KMS-11 (cell line): ENCODE measurements around the gene ACKR4.

Experiments used
- H2AFZ ChIP-seq: fragments of 200-600 bp; sonication (generic); 2 replicates; pipeline ENCODE4 v1.6.1; 2016; ENCODE audit warnings: antibody characterized with exemption, mixed run types, low read depth
- H3K27ac ChIP-seq: fragments of 200-600 bp; sonication (generic); 2 replicates; pipeline ENCODE4 v1.6.1; 2016; ENCODE audit warnings: mild to moderate bottlenecking, mixed run types
- H3K27me3 ChIP-seq: fragments of 200-600 bp; sonication (generic); 2 replicates; pipeline ENCODE4 v1.6.1; 2017; ENCODE audit warnings: mild to moderate bottlenecking, low read depth, mixed run types, moderate library complexity; ENCODE audit not compliant: insufficient read depth
- H3K36me3 ChIP-seq: fragments of 200-600 bp; sonication (generic); 2 replicates; pipeline ENCODE4 v1.6.1; 2017; ENCODE audit warnings: mild to moderate bottlenecking, mixed run types; ENCODE audit not compliant: insufficient read depth
- H3K4me1 ChIP-seq: fragments of 200-600 bp; sonication (generic); 2 replicates; pipeline ENCODE4 v1.6.1; 2016; ENCODE audit warnings: mild to moderate bottlenecking, low read depth, mixed run types; ENCODE audit not compliant: poor library complexity, severe bottlenecking
- H3K4me2 ChIP-seq: fragments of 200-600 bp; sonication (generic); 2 replicates; pipeline ENCODE4 v1.7.0; 2016; ENCODE audit warnings: mild to moderate bottlenecking, mixed run types
- H3K4me3 ChIP-seq: fragments of 200-600 bp; sonication (generic); IDR thresholded peaks from 2 replicates; pipeline ENCODE4 v1.6.1; 2017; ENCODE audit warnings: low read depth, low read length, mixed read lengths; ENCODE audit not compliant: insufficient read depth
- H3K79me2 ChIP-seq: fragments of 200-600 bp; sonication (generic); 2 replicates; pipeline ENCODE4 v1.6.1; 2016; ENCODE audit warnings: low read depth, mixed run types; ENCODE audit not compliant: insufficient read depth
- H3K9ac ChIP-seq: fragments of 200-600 bp; sonication (generic); 2 replicates; pipeline ENCODE4 v1.6.1; 2016; ENCODE audit warnings: mild to moderate bottlenecking, mixed run types
- H4K20me1 ChIP-seq: fragments of 200-600 bp; sonication (generic); 2 replicates; pipeline ENCODE4 v1.6.1; 2016; ENCODE audit warnings: mild to moderate bottlenecking, mixed run types; ENCODE audit not compliant: insufficient read depth
- TF ChIP-seq, protein P1 (sequence below): fragments of 200-600 bp; sonication (generic); conservative IDR thresholded peaks from 2 replicates; pipeline ENCODE4 v1.6.1; 2017; ENCODE audit warnings: low read depth, mild to moderate bottlenecking, antibody characterized with exemption, low read length, moderate library complexity, mixed read lengths

Gene ACKR4

DNA sequence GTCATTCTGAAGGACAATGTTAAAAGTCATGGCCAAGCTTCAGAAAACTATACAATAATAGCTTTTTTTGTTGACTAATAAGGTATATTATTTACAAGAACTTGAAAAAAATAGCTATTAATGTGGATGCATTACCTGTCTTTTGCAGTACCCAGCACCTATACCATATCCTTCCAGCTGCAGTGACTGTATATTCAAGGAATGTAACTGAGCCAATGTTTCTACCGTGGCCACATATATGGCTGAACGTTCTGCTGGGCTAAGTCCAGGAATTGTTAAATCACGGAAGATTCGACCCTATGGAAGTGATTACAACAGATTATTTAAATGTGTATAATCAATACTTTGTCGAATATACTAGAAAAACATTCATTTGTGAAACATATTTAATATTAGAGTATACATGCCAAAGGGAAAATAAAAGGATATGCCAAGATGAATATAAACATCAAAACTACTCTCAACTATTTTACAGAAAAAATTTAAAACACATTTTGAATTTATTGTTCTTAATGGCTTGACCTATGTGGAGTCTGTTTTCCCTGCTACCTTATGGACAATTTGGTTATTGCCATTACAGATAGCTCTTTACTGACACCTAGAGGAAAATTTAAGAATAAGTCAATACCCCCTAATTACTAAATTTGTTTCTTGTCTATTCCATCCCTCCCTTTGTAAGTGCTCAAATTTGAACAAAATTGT, 44.9 kb downstream of the ACKR4 start:
- TF ChIP-seq, protein P1, sequence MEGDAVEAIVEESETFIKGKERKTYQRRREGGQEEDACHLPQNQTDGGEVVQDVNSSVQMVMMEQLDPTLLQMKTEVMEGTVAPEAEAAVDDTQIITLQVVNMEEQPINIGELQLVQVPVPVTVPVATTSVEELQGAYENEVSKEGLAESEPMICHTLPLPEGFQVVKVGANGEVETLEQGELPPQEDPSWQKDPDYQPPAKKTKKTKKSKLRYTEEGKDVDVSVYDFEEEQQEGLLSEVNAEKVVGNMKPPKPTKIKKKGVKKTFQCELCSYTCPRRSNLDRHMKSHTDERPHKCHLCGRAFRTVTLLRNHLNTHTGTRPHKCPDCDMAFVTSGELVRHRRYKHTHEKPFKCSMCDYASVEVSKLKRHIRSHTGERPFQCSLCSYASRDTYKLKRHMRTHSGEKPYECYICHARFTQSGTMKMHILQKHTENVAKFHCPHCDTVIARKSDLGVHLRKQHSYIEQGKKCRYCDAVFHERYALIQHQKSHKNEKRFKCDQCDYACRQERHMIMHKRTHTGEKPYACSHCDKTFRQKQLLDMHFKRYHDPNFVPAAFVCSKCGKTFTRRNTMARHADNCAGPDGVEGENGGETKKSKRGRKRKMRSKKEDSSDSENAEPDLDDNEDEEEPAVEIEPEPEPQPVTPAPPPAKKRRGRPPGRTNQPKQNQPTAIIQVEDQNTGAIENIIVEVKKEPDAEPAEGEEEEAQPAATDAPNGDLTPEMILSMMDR = peak; percentile 83
- Histone ChIP-seq H3K79me2 (no peaks in the 10 kb centered on the region), H2AFZ (no peak overlapping the region), H3K4me1 (no peaks in the 10 kb centered on the region), H3K4me3 (no peak overlapping the region), H3K27me3 (no peaks in the 10 kb centered on the region), H4K20me1 (no peaks in the 10 kb centered on the region), H3K36me3 (no peaks in the 10 kb centered on the region), H3K9ac (no peak overlapping the region), H3K27ac (no peak overlapping the region), H3K4me2 (no peak overlapping the region)

DNA sequence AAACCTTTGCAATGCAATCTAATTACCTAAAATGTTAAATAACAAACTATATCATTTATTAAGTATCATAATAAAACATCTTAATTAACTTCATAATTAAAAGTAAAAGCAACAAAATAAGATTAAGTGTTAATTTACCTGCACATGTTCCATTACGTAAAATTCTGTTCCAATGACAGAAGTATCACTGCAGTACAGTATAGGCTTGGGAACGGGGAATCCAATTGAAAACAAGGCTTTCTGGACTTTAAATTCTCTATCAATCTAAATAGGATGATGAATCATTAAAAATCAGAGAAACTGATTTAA, 45.4 kb downstream of the ACKR4 start:
- Histone ChIP-seq H3K27ac (no peak overlapping the region), H3K36me3 (no peaks in the 10 kb centered on the region), H3K9ac (no peak overlapping the region), H3K27me3 (no peaks in the 10 kb centered on the region), H3K4me2 (no peak overlapping the region), H4K20me1 (no peaks in the 10 kb centered on the region), H3K4me3 (no peak overlapping the region), H3K4me1 (no peaks in the 10 kb centered on the region), H3K79me2 (no peaks in the 10 kb centered on the region), H2AFZ (no peak overlapping the region)
- TF ChIP-seq, protein P1 = peak; percentile 45; the same call in 1 of the 2 replicates

DNA sequence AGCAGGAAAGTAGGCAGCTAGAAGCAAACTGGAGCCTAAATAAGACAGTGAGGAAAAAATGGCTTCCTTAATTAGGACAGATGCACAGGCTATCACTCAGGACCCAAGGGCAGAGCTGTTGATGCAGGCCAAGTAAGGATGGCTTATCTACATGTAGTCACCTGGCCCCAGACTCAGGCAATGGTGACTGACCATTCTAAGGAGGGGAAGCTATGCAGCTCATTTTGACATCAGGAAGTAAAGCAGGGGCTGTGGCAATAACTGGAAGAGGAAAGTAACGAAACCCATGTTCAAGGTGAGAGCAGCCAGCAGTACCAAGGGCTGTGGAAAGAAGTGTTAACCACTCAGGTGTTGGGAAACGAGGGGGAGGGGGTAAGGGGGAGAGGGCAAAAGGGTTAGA, 46.3 kb downstream of the ACKR4 start:
- no peaks in the 10 kb centered on the region for H3K4me1 ChIP-seq
- H2AFZ ChIP-seq = no peak overlapping the region
- no peak overlapping the region for H3K4me3 ChIP-seq
- no peaks in the 10 kb centered on the region for H3K27me3 ChIP-seq
- H4K20me1 ChIP-seq = no peaks in the 10 kb centered on the region
- no peaks in the 10 kb centered on the region for H3K79me2 ChIP-seq
- no peak overlapping the region for H3K4me2 ChIP-seq
- TF ChIP-seq, protein P1 = no peak
- no peaks in the 10 kb centered on the region for H3K36me3 ChIP-seq
- H3K9ac ChIP-seq = no peak overlapping the region
- H3K27ac ChIP-seq = no peak overlapping the region

DNA sequence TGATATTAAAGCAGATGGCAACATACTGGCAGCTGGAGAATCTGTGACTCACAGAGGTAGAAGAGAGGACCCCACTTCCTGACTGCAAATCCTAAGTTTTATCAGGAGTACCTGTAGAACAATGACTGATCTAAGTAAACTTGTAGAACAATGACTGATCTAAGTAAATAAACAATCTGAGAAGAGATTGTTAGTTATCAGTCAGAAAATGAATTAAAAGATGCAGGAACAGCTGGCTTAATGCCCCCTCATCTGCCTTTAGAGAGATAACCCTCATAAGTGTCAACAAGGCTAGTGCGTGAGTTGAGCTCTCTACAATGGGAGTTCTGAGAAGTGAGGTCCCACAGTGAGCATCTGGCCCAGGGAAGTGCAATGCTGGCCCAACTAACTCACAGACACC, 48.0 kb downstream of the ACKR4 start:
- H3K79me2 ChIP-seq = no peaks in the 10 kb centered on the region
- no peak overlapping the region for H3K4me3 ChIP-seq
- no peak overlapping the region for H3K4me2 ChIP-seq
- H3K9ac ChIP-seq = no peak overlapping the region
- no peak overlapping the region for H2AFZ ChIP-seq
- no peak overlapping the region for H3K27ac ChIP-seq
- H4K20me1 ChIP-seq = no peaks in the 10 kb centered on the region
- H3K27me3 ChIP-seq = no peaks in the 10 kb centered on the region
- H3K4me1 ChIP-seq = no peaks in the 10 kb centered on the region
- H3K36me3 ChIP-seq = no peaks in the 10 kb centered on the region
- TF ChIP-seq, protein P1 = no peak
